T-helper 22 cell (primary cell): ENCODE measurements around the gene SLC22A23.
"Not testable (repeated sequence)": the region's sequence is repeated elsewhere in the genome, so short reads cannot be mapped to it uniquely, and the experiment has no call there.

Experiments
- DNase-seq: peaks from one replicate; pipeline ENCODE4 v3.0.0-alpha.2; 2020; ENCODE audit warnings: low read depth

The SLC22A23 gene

DNA sequence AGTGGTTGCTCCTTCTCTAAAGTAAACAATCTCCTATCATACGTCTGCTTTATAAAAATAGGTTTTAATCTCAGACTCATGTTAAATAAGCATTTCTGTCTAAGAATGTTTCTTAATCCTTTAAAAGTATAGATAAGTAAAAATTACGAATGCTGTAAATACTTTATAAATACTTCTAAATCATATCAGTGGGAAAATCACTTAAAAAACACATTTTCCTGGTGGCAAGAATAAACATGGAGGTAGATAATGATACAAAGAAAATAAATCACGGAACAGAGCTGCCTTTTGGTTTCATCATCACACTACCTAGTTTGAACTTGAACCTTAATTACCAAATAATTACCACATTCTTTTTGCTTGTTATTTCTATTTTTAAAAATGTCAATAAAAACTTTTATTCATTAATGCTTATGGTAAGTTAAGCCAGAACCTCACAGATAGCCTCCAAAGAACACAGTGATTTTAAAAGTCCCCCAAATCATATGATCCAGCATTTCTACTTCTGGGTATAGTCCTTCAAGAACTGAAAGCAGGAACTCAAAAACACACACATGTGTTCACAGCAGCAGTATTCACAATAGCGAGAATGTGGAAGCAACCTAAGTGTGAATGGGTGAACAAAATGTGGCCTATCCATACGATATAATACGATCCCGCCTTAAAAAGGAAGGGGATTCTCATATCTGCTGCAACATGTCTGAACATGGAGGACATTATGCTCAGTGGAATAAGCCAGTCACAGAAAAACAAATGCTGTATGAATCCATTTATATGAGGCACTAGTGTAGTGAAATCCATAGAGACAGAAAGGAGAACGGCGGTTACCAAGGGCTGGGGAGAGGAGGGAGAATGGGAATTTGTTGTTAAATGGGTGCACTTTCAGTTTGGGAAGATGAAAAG lies 72.4 kb downstream of the SLC22A23 start:
- DNase-seq, result no peak

- no peak for DNase-seq
Observed at GRCh38 chr6:3383525-3383924, 73.3 kb downstream of the SLC22A23 start.

GRCh38 chr6:3382326-3383279 lies 74.2 kb downstream of the SLC22A23 start:
- DNase-seq, result no peak

GRCh38 chr6:3381233-3381921 lies 75.5 kb downstream of the SLC22A23 start:
- no peak for DNase-seq

- no peak for DNase-seq
Observed at GRCh38 chr6:3380344-3381232, 76.3 kb downstream of the SLC22A23 start.

- DNase-seq, result no peak
Observed at GRCh38 chr6:3379482-3380060, 77.3 kb downstream of the SLC22A23 start.

DNA sequence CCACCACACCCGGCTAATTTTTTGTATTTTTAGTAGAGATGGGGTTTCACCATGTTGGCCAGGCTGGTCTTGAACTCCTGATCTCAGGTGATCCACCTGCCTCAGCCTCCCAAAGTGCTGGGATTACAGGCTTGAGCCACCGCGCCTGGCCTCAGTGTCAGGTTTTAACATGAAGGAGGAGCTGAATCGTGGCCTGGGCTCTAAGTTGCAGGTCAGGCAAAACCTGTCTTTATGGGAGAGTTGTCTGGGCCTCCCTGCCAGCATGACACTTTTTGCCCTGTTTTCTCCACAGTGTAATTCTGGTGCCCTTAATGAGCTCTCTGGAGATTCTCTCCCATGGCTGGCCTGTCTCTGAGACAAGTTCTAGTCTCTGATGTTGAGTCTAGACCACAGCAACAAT lies 78.0 kb downstream of the SLC22A23 start:
- DNase-seq, result not testable (repeated sequence)

DNA sequence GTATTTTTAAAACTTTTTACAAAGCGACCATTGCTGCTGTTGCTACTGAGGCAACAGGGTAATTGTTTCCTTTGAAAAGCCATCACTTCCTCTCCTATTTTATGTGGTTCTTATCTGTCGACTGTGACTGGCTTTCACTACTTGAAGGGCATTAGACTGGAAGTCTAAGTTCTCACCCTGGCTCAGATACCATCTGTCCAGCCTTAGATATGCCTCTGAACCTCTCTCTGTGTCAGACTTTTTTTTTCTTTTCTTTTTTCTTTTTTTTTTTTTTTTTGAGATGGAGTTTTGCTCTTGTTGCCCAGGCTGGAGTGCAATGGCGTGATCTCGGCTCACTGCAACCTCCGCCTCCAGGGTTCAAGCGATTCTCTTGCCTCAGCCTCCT lies 78.5 kb downstream of the SLC22A23 start:
- not testable (repeated sequence) for DNase-seq

DNA sequence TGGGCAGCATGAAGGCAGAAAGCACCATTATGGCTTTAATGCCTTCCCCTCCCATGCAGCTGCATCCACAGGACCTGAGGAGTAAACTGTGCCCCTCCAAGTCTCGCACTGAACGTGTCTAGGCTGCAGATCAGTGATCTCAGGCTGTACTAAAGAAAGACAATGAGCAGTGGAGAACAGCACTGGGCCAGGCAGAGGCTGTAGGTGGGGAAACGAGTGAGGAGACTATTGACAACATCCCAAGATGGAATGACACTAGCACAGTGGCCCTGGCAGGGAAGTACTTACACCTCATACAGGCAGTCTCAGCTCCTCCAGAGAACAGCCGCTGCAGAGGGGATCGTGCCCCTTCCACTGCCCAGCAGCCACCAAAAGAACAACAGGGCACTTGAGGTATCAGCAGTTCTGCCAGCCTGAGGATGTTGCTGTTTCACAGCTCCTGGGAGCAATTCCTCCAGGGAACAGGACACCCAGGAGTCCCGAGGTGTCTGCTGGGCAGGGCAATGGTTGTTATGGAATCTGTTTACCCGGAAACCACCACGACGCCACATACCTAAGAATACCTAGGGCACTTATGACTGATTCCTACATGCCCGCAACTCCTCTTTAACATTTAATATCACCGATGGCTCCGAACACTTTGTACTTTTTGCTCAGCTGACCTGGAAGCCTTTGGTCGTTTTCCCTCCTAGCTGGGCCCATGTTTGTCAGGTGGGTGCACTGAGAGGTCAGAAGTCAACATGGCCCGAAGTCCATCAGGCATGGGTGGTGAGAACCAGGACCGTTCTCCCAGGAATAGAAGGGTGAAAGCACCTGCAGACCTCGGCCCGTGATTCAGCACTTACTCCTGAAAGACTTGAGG lies 79.1 kb downstream of the SLC22A23 start:
- DNase-seq, result no peak

DNA sequence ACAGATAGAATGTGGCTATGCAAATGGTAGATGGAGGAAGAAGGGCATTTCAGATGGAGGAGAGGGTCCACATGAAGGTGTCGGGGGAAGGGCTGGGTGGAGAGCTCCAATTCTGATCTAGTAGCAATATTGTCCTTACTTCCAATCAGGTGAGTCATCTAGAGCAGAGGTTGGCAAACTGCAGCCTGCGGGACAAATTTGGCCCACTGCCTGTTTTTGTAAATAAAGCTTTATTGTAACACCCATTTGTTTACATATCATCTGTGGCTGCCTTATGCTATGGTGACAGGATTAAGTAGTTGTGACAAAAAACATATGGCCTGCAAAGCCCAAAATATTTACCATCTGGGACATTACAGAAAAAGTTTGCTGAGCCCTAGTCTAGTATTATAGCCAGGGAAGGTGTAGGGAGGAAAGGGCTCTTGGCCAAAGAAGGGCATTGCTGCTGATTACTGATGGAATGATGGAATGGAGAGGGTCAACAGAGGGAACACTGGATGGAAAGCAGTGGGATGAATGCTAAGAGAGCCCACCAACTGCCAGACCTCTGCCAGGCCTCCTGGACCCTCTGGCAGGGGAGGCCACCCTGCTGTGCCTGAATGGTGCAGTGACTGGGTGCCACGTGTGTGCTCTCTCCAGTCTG lies 79.8 kb downstream of the SLC22A23 start:
- DNase-seq, result no peak

GRCh38 chr6:3376064-3376463 lies 80.8 kb downstream of the SLC22A23 start:
- no peak for DNase-seq

DNA sequence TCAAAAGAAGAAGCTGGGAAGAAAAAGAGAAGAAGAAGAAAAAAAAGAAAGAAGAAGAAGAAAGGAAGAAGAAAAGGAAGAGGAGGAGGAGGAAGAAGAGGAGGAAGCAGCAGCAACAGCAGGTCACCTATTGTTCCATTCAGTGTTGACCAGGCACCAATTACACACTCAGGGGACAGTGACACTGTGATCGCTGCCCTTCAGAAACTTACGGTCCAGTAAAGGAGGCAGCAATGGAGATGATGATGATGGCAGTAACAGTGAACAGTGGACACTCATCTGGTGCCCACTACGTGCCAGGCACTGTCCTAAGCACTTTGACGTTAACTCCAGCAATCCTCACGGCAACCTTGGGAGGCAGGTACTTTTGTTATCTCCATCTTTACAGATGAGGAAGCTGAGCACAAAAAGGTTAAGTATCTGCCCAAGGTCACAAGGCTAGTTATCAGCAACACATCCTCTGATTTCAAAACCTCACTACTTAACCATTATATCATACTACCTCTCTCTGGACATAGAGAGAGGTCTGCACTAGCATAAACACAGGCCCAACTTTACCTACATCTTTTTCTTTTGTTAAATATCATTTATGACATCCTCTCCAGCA lies 83.2 kb downstream of the SLC22A23 start:
- no peak for DNase-seq

GRCh38 chr6:3372912-3373554 lies 83.8 kb downstream of the SLC22A23 start:
- DNase-seq, result no peak

DNA sequence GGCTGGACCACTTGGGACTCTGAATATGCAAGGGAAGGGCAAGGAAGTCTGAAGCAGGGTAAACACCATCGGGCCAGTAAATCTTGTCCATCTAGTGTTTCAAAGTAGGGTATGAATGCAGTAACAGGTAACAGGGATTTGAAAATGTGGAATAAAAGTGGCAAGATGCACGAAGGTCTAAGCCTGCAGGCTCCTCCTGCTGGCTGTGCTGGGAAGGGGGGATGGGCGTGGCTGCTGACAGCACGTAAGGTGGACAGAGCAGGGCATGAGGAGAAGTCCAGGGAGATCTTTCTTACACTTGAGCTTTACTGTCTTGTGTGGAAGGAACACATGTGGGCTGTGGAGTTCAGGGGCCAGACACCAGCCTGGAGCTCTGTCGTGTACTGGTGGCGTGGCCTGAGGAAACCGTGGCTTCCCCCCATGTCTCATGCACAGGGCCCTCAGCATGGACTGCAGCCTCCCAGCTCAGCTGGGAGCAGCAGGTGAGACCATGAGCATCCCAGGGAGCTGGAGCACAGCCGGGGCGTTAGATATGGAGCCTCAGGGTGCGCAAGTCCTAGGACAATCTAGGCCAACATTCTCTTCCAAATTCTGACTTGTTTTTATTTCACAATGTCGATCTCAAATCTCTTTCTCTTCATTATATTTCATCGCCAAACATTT lies 84.5 kb downstream of the SLC22A23 start:
- no peak for DNase-seq

GRCh38 chr6:3371222-3371949 lies 85.5 kb downstream of the SLC22A23 start:
- no peak for DNase-seq

DNA sequence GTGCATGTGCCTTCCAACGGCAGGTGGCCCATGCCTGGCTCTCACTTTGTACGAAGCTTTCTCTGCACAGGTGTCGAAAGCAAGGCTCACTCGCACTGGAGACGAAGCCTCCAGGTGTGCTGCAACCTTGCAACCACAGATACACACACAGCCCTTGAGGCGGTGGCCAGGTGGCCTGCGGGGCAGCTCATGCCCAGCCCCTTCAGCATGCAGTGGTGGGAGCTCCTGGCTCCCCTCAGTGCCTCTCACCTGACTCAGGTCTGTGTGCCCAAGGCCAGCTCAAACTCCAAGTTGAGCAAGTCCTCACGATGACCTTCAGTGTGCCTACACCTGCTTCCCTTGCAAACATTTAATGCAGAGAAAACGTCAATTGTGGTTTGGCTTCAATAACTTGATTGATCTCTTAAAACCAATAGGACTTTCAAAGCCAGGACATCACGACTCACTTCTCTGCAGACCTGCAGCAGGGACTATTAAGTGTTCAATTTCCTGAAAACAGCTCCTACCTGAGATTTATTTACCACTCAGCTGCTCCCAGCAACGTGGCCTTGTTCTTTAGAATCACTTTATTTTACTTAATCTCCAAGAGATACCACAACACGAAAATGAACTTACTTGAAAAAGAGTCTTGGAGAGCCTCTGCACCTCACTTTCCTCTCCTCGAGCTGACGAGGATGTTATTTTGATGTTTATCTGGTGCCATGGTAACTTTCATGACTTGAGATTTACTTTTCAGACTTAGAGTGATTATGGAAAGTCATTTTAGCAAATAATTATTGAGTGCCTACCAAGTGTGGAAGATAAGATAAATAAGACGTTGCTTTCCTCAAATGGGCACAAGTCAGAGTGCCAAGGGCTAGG lies 86.3 kb downstream of the SLC22A23 start:
- DNase-seq, result peak; percentile 20
